ENCODE results near the gene CSRP3.

- TF ChIP-seq POLR2A (IDR thresholded peaks at IDR 0.05) (no peak), CTCF (IDR thresholded peaks at IDR 0.05 in 8 of 11, conservative IDR thresholded peaks at IDR 0.05 in 3 of 11) (no peak)
Measured at GRCh38 chr11:19246816-19247215, 45.0 kb upstream of the CSRP3 start.

All from spleen (tissue), 7 donors.